GM12878 (cell line): ENCODE results near the gene MOBP.
"Not testable (repeated sequence)": the region's sequence is repeated elsewhere in the genome, so short reads cannot be mapped to it uniquely, and the experiment has no call there.

ENCODE experiments used
- CTCF ChIP-seq, 3 experiments: IDR thresholded peaks in 2 of 3; conservative IDR thresholded peaks in 1 of 3; 2 replicates each; pipeline ENCODE4 v1.5.1; 2011; ENCODE audit warnings: low read depth in 3 of 3, low read length in 3 of 3, mild to moderate bottlenecking in 3 of 3, control low read depth in 2 of 3, moderate library complexity in 2 of 3, inconsistent platforms in 1 of 3, mixed read lengths in 1 of 3; ENCODE audit not compliant: control insufficient read depth in 2 of 3, insufficient read depth in 1 of 3; ENCODE audit errors: extremely low read depth in 1 of 3
- EGR1 ChIP-seq, 2 experiments: IDR thresholded peaks; 1 replicate in 1 of 2; 2 replicates in 1 of 2; pipeline ENCODE4 v1.6.1; 2011 to 2012; ENCODE audit warnings: low read depth in 2 of 2, low read length in 2 of 2, borderline replicate concordance in 1 of 2, mild to moderate bottlenecking in 1 of 2, moderate library complexity in 1 of 2
- EP300 ChIP-seq, 2 experiments: fragments of 150-350 bp in 1 of 2; IDR thresholded peaks; 2 replicates each; pipeline ENCODE4 v1.6.1; 2011 to 2012; ENCODE audit warnings: low read depth in 2 of 2, low read length in 2 of 2, borderline replicate concordance in 1 of 2, improper control_type of control experiment in 1 of 2, inconsistent platforms in 1 of 2; ENCODE audit not compliant: control insufficient read depth in 1 of 2
- EZH2 ChIP-seq: IDR thresholded peaks from 2 replicates; pipeline ENCODE4 v1.6.1; 2012; ENCODE audit warnings: low read depth, mild to moderate bottlenecking, control low read depth, inconsistent platforms, low read length, borderline replicate concordance; ENCODE audit not compliant: control insufficient read depth
- FOS ChIP-seq: IDR thresholded peaks from 3 replicates; pipeline ENCODE4 v1.6.1; 2011; ENCODE audit warnings: borderline replicate concordance; ENCODE audit not compliant: insufficient read length; ENCODE audit errors: extremely low read depth
- JUND ChIP-seq: IDR thresholded peaks from 2 replicates; pipeline ENCODE4 v1.6.1; 2012; ENCODE audit warnings: low read depth, mild to moderate bottlenecking, low read length, improper control_type of control experiment, moderate library complexity
- POLR2AphosphoS5 ChIP-seq: IDR thresholded peaks from 2 replicates; pipeline ENCODE4 v1.6.1; 2011; ENCODE audit warnings: mild to moderate bottlenecking, low read length, inconsistent platforms
- REST ChIP-seq: IDR thresholded peaks from 2 replicates; pipeline ENCODE4 v1.6.1; 2012; ENCODE audit warnings: mild to moderate bottlenecking, low read depth, low read length
- SIN3A ChIP-seq: IDR thresholded peaks from 2 replicates; pipeline ENCODE4 v1.6.1; 2012; ENCODE audit warnings: low read depth, low read length, improper control_type of control experiment
- TF ChIP-seq, protein P1 (sequence below): IDR thresholded peaks from 2 replicates; pipeline ENCODE4 v1.6.1; 2012; ENCODE audit warnings: low read depth, low read length, improper control_type of control experiment

GRCh38 chr3:39453872-39454271, 13.6 kb upstream of the MOBP start:
- not testable (repeated sequence) for TF ChIP-seq SIN3A; EP300 (IDR thresholded peaks at IDR 0.05; ENCODE audit: borderline replicate concordance in 1 of 2, control insufficient read depth in 1 of 2, low read depth in 2 of 2, low read length in 2 of 2); CTCF (IDR thresholded peaks at IDR 0.05 in 2 of 3, conservative IDR thresholded peaks at IDR 0.05 in 1 of 3; ENCODE audit: control insufficient read depth in 2 of 3, extremely low read depth in 1 of 3, insufficient read depth in 1 of 3, low read depth in 3 of 3, low read length in 3 of 3); REST; FOS; JUND; EZH2; EGR1 (IDR thresholded peaks at IDR 0.05; ENCODE audit: borderline replicate concordance in 1 of 2, low read depth in 2 of 2, low read length in 2 of 2); POLR2AphosphoS5
- TF ChIP-seq, protein P1, sequence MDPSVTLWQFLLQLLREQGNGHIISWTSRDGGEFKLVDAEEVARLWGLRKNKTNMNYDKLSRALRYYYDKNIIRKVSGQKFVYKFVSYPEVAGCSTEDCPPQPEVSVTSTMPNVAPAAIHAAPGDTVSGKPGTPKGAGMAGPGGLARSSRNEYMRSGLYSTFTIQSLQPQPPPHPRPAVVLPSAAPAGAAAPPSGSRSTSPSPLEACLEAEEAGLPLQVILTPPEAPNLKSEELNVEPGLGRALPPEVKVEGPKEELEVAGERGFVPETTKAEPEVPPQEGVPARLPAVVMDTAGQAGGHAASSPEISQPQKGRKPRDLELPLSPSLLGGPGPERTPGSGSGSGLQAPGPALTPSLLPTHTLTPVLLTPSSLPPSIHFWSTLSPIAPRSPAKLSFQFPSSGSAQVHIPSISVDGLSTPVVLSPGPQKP, result not testable (repeated sequence)
